HCEC 1CT (cell line): ENCODE measurements around the gene PTPRD.

Experiments
- DNase-seq: peaks from one replicate; pipeline ENCODE4 v3.0.0-alpha.2; 2017

Gene PTPRD

GRCh38 chr9:8649807-8650206 lies 1963.0 kb downstream of the PTPRD start:
- DNase-seq: no peak

DNA sequence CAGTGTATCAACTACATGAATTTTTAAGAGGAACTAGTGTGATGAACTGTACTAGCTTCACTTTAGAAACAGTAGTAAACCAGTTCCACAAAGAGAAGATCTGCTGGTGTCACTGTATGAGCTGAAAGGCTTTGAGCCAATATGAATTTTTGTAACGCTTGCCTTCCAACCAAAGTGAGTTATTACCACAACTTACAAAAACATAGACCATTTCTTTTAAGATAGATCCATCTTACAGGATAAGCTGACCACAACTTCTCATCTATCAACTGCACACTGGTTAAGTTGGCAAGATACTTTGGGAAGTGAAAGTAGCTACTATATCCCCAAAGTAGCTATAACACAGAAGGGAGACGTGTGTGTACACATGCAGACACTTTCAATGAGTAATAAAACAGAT lies 1963.6 kb downstream of the PTPRD start:
- DNase-seq: no peak

- no peak for DNase-seq
These were observed 1964.4 kb downstream of the PTPRD start for GRCh38 chr9:8648271-8648845.

DNA sequence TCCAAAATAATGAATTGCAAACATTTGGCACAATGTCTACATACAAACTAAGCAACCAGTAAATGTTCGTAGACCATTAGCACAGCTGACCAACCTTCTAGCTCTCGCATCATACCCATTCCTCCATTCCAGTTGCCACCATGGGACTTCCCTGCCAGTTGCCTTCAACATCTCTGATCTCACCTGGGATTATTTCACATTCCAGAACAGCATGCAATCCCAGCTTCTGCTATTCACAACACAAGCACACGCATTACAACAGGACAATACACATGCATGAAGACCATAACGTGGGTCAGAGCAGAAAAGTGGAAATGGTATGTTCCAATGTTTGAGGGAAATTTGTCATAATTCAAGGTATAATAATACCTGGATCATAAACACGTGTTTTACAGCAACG lies 1965.0 kb downstream of the PTPRD start:
- DNase-seq: no peak

GRCh38 chr9:8644571-8644970 lies 1968.2 kb downstream of the PTPRD start:
- no peak for DNase-seq

DNA sequence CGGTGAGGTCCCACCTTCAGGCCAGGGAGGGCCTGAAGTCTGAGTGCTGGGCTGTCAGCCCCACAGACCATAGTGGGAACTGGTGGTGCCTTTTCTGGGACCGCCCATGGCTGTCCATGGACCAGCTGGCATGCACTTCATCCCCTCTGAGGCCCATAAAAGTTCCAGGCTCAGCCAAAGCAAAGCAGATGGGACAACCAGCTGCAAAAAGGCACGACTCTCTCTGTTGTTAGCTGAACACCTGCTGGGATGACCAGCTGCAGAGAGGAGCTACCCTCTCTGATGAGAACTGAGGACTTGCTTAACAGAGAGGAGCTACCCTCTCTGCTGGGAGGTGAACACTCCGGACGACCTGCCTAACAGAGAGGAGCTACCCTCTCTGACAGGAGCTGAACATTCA lies 1968.9 kb downstream of the PTPRD start:
- DNase-seq: no peak

DNA sequence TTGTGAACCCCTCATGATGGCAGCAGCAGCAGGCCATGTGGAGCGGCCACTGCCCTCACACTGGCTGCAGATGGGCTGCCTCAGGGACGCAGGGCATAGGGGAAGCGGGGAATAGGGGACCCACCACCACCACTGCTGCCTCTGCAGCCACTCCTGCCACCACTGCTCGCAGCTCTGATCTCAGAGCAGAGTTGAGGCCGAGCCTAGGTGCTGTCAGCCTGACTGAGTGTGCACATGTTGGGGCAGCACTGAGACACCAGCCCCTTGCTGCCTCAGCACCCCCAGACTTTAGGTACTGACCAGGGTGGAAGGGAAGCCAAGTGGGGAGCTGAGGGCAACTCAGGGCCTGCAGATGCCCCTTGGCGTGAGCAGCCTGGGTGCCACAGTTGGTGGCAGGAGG lies 1969.3 kb downstream of the PTPRD start:
- DNase-seq: no peak

GRCh38 chr9:8640761-8641160 lies 1972.0 kb downstream of the PTPRD start:
- DNase-seq: no peak

DNA sequence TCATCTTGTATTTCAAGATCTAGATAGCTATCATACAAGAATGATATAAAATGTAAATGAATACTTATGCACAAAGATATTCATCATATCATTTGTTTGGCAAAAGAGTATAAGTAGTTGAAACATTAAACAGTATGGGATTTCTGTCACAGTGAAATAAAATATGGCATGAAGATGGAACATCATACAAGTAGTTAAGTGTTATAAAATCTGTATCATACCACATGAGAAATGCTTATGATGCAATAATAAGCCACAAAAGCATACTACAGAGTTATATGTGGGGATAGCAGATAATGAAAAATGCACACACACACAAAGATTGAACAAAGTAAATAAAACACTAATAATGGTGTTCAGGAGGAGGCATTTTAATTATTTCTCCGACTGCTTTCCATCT lies 1975.2 kb downstream of the PTPRD start:
- no peak for DNase-seq

GRCh38 chr9:8633784-8634183 lies 1979.0 kb downstream of the PTPRD start:
- DNase-seq: no peak

DNA sequence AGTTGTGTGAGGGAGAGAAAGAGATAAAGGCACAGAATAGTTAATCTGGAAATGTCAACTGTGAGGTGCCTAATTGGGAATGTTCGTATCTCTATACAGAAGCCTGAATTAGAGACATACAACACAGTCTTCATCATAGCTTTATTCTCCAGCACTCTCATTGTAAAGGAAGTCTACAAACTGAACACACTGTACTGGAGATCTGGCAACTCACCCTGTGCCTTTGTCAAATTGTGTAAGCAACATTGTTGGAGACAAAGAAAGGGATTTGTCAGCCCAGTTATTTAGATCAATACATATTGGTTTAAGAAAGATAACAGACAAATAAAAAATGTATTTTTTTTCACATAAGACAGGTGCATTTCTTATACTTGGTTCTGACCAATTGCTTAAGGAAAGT lies 1980.3 kb downstream of the PTPRD start:
- DNase-seq: no peak

DNA sequence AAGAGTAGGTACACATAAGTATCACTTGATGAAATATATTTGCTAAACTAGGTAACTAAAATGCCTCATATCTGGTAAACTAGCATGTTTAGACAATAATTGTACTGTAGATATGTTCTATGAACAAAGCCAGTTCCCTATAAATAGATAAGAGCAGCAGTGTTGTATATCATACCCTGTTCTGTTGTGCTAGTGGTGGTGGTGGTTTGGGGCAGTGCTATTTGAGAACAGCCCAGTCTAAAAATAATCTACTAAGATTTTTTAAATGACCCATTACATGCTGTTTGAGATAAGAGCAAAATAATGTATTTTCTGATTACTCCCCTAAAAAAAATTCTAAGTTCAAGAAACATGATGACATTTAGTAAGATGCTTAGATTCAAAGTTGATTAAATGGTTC lies 1984.0 kb downstream of the PTPRD start:
- no peak for DNase-seq

- DNase-seq: no peak
These were observed 1984.7 kb downstream of the PTPRD start for GRCh38 chr9:8627976-8628679.

GRCh38 chr9:8622871-8623270 lies 1989.9 kb downstream of the PTPRD start:
- no peak for DNase-seq

GRCh38 chr9:8622222-8622802 lies 1990.5 kb downstream of the PTPRD start:
- DNase-seq: no peak

DNA sequence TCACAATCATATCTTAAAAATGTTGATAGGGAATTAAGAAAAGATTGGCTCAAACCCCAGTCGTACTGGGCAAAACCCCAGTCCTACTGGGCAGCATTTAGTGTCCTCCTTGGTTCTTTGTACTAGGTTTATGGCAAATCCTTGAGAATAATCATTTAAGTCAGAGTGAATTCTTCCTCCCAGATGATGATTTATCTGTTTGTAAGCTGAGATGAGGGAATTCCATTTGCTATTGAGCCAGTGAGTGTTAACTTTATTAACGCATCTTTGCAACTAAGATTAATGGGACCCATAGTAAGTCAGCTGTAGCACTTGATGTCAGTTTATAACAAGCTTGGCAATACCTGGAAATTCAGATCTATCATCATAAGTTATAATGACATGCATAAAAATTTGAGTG lies 1991.4 kb downstream of the PTPRD start:
- DNase-seq: no peak

DNA sequence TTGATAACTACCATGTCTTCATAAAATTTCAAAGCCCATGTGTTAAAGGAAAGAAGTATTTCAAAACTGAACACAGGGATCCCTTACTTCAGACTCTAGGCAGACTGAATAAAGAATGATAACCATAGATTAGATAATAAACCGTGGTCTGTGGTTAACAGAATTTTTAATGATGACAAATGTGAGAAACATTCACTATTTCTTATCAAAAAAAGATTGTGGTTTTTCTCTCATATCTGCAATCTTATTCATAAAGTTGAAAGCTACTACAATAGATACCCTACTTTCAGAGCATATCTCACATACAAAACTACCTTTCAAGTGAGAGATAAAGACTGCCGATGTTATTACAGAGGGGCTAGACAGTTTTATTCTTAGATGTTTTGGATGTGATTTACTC lies 1996.4 kb downstream of the PTPRD start:
- no peak for DNase-seq

DNA sequence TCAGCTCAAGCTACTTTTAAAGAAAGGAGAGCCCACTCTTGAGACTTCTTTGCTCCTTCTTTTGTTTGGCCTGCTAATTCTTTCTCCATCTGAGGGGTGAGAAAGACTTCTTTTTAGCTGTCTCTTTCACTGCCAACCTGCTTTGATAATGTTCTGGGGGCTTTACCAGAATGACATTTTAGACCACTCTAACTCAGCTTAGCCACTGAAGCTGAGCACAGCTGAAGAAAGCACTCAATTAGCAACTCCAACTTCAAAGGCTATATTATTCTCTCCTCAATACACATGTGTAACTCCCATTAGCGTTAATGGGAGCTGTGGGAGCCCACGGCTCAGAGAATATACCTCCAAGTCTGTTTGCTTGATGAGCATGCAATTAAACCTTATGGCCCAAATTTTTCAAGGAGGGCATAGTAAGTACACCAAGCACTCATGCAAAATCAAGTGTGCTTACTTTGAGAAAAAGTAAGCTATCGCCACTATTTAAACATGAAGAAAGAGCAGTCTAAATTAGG lies 1997.8 kb downstream of the PTPRD start:
- no peak for DNase-seq

GRCh38 chr9:8613346-8613825 lies 1999.4 kb downstream of the PTPRD start:
- DNase-seq: no peak

- no peak for DNase-seq
These were observed 2001.6 kb downstream of the PTPRD start for GRCh38 chr9:8611153-8611552.

DNA sequence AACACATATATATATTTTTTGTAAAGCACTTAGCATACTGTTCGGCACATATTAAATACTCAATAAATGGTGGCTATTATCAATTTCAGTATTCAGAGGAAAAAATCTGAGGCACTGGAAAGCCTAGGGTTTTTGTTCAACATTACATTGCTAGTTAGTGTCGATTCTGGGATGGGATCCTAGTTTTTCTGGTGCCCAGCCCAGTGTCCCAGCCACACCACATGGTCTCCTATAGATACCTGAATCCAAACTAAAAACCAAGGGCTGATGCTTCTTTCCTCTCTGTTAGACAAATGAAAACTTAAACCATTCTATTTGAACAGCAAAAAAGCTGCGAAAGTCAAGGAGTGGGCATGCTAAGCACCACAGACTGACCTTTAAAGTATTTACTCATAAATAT lies 2002.5 kb downstream of the PTPRD start:
- DNase-seq: no peak

DNA sequence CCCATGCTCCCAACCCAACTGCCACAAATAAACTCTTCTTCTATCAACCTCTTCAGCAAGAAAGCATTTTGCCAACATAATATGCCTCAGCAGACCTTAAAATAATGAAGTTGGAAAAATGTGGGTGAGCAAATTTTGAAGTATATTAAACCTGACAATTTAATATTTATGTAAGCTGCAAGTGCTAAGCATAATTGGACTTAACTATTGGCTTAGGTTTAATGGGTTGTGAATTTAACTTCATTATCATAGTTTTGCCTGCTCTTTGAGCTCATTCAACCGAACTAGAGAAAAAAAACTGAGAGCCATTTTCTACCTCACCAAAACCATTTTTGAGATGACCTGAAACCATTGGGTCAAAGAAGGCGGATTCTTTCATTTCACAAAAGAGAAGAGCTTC lies 2007.7 kb downstream of the PTPRD start:
- DNase-seq: no peak

GRCh38 chr9:8604201-8604600 lies 2008.6 kb downstream of the PTPRD start:
- DNase-seq: no peak

DNA sequence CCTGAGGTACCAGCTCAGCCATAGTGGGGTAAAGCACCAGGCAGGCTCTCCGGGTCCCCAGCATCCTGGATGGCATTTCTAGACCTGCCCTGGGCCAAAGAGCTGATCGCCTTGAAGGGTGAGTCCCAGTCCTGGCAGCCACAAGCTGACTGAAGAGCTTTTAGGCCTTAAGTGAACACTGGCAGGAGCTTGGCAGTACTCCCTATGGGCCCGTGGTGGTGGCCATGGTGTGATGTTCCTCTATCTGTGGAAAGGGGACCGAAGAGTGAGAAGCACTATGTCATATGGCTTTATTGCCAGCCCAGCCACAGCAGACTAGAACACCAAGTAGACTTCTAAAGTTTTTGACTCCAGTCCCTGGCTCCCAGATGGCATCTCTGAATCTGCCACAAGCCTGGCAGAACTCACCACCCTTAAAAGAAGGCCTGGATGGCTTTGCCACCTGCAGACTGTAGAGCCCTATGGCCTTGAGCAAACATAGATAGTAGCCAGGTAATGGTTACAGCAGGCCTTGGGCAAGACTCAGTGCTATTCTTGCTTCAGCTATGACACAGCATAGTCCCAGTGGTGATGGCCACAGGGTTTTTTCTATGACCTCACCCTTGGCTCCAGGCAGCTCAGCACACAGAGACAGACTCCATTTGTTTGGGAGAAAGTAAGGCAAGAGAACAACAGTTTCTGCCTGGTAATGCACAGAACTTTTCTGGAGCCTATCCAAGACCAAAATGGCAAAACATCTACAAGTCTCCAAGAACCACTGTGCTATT lies 2011.7 kb downstream of the PTPRD start:
- DNase-seq: no peak
